Measurements from ENCODE around the gene HNRNPH1. TPM values are rescaled to one million over a fixed set of nuclear protein-coding genes. Genes with fewer than 3 reads are reported as not detected.

The HNRNPH1 gene
- total RNA-seq, 1 experiment from 2014 or later, result 865 TPM

DNA sequence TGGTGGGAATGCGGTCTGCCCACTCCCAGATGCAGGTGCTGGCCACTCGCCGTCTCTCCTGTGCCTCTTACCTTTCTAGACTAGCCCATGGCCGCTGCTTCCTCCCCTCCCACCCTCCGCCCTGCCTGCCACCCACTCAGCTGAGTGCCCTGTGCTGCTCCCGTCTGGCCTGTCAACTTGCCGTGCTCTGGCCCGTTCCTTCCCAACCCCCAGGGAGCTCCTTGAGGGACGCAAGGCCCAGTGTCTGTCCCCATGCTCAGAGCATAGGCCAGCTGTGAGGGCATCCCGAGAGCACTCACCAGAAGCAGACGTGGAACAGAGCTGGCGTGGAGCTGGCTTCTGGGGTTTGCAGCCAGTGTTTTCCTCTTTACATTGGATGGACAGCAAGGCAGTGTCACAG lies 20.2 kb downstream of the HNRNPH1 start:
- ATAC-seq, result no peak
- Mint-ChIP-seq H3K4me1 (no peaks in the 10 kb centered on the region), H3K9me3 (no peaks in the 10 kb centered on the region), H3K27me3 (ENCODE audit: low read depth) (no peaks in the 10 kb centered on the region), H3K27ac (no peak overlapping the region), H3K36me3 (peaks cover 44% of the 10 kb centered on the region), H3K4me3 (no peak overlapping the region)
- TF ChIP-seq ZBTB21 (CRISPR knock-in tag; IDR thresholded peaks at IDR 0.05; ENCODE audit: borderline replicate concordance), result no peak
- no peak for TF ChIP-seq ZNF532 (CRISPR knock-in tag; IDR thresholded peaks at IDR 0.05; ENCODE audit: borderline replicate concordance)
- TF ChIP-seq, protein P1, sequence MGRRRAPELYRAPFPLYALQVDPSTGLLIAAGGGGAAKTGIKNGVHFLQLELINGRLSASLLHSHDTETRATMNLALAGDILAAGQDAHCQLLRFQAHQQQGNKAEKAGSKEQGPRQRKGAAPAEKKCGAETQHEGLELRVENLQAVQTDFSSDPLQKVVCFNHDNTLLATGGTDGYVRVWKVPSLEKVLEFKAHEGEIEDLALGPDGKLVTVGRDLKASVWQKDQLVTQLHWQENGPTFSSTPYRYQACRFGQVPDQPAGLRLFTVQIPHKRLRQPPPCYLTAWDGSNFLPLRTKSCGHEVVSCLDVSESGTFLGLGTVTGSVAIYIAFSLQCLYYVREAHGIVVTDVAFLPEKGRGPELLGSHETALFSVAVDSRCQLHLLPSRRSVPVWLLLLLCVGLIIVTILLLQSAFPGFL (CRISPR knock-in tag; IDR thresholded peaks at IDR 0.05; ENCODE audit: borderline replicate concordance), result no peak
- TF ChIP-seq, protein P2, sequence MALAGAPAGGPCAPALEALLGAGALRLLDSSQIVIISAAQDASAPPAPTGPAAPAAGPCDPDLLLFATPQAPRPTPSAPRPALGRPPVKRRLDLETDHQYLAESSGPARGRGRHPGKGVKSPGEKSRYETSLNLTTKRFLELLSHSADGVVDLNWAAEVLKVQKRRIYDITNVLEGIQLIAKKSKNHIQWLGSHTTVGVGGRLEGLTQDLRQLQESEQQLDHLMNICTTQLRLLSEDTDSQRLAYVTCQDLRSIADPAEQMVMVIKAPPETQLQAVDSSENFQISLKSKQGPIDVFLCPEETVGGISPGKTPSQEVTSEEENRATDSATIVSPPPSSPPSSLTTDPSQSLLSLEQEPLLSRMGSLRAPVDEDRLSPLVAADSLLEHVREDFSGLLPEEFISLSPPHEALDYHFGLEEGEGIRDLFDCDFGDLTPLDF (CRISPR knock-in tag; IDR thresholded peaks at IDR 0.05), result no peak
- TF ChIP-seq, protein P3, sequence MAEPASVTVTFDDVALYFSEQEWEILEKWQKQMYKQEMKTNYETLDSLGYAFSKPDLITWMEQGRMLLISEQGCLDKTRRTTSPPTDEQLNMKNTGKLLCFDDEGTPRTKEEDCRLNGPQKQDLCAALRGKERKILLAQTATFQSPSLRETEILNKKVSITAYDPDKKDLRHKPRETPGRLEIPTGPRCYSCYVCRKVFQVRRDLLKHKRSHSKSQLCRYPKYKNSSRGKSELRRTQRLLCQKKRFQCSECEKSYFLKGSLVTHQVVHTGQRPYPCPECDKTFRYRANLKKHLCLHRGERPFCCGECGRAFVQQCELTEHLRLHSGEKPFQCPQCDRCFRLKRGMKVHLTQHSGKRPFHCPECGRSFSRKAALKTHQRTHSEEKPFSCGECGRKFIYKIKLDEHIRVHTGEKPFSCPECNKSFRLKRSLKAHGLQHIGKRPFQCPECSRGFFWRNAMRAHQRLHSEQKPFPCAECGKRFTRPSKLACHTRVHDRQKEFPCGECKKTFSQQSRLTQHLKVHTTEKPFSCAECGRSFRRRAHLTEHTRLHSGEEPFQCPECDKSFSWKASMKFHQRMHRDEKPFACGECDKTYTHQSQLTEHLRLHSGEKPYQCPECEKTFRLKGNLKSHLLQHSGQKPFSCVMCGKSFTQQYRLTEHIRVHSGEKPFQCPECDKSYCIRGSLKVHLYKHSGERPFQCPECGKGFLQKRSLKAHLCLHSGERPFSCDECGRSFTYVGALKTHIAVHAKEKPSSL (CRISPR knock-in tag; conservative IDR thresholded peaks at IDR 0.05), result no peak
- TF ChIP-seq SMAD4 (CRISPR knock-in tag; IDR thresholded peaks at IDR 0.05), result no peak
- TF ChIP-seq ZNF671 (CRISPR knock-in tag; IDR thresholded peaks at IDR 0.05), result no peak
- TF ChIP-seq HMGA2 (CRISPR knock-in tag; IDR thresholded peaks at IDR 0.05), result no peak
- no peak for TF ChIP-seq SP1 (CRISPR knock-in tag; conservative IDR thresholded peaks at IDR 0.05)
- no peak for TF ChIP-seq FOXP4 (CRISPR knock-in tag; IDR thresholded peaks at IDR 0.05)
- no peak for TF ChIP-seq KAT7 (CRISPR knock-in tag; IDR thresholded peaks at IDR 0.05; ENCODE audit: borderline replicate concordance)
- TF ChIP-seq MLX (CRISPR knock-in tag; IDR thresholded peaks at IDR 0.05), result no peak
- TF ChIP-seq FOXJ3 (CRISPR knock-in tag; IDR thresholded peaks at IDR 0.05; ENCODE audit: borderline replicate concordance), result no peak
- TF ChIP-seq GTF2I (CRISPR knock-in tag; conservative IDR thresholded peaks at IDR 0.05), result no peak
- TF ChIP-seq JAZF1 (CRISPR knock-in tag; IDR thresholded peaks at IDR 0.05), result no peak
- TF ChIP-seq, protein P4, sequence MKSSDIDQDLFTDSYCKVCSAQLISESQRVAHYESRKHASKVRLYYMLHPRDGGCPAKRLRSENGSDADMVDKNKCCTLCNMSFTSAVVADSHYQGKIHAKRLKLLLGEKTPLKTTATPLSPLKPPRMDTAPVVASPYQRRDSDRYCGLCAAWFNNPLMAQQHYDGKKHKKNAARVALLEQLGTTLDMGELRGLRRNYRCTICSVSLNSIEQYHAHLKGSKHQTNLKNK (CRISPR knock-in tag; IDR thresholded peaks at IDR 0.05), result no peak
- no peak for TF ChIP-seq ZNF423 (CRISPR knock-in tag; IDR thresholded peaks at IDR 0.05)
- TF ChIP-seq AFF4 (CRISPR knock-in tag; IDR thresholded peaks at IDR 0.05; ENCODE audit: borderline replicate concordance), result no peak
- ChIA-PET CTCF (no interaction called here), POLR2A (no interaction called here)
- no peak for DNase-seq (ENCODE audit: low spot score)
